ENCODE measurements around the gene PCSK2.

PCSK2 gene

DNA sequence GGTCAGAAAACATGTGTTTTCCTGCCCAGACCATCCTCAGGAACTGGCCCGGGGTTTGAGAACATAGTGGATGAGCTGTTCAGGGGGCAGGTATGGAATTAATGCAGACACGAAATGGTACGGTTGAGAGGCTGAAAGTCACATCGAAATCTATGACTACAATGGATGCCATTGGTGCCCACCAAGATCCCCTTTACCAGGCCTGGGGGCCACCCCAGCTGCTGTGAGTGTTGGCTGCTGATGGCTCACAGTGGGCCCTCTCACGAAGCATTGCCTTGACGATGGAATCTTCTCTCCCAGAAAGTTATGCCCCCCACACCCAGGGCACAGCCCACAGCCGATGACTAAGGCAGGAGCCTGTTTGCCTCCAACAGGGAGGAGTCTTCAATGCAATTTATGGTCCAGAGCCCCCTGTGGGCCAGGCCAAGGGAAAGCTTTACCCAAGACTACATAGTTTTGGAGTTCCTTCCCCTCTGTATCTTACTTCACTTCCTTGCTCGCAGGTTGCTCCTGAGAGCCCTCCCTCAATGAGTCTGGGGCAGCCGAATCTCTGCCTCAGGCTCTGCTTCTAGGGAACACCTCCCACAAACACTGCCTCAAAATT is 211.7 kb downstream of the PCSK2 start:
- Histone ChIP-seq H3K9me3 (replicated peaks; ENCODE audit: low read length) (no peaks in the 10 kb centered on the region), H3K4me2 (ENCODE audit: low read length) (no peak overlapping the region), H3K4me3 (ENCODE audit: low read length) (no peak overlapping the region), H3K27me3 (ENCODE audit: control insufficient read depth, insufficient read depth, low read length) (peaks cover 41% of the 10 kb centered on the region), H3K4me1 (ENCODE audit: control insufficient read depth, insufficient read depth, low read length) (no peaks in the 10 kb centered on the region), H3K9ac (ENCODE audit: low read depth, low read length) (no peak overlapping the region), H3K36me3 (ENCODE audit: insufficient read depth, low read length) (no peaks in the 10 kb centered on the region)

DNA sequence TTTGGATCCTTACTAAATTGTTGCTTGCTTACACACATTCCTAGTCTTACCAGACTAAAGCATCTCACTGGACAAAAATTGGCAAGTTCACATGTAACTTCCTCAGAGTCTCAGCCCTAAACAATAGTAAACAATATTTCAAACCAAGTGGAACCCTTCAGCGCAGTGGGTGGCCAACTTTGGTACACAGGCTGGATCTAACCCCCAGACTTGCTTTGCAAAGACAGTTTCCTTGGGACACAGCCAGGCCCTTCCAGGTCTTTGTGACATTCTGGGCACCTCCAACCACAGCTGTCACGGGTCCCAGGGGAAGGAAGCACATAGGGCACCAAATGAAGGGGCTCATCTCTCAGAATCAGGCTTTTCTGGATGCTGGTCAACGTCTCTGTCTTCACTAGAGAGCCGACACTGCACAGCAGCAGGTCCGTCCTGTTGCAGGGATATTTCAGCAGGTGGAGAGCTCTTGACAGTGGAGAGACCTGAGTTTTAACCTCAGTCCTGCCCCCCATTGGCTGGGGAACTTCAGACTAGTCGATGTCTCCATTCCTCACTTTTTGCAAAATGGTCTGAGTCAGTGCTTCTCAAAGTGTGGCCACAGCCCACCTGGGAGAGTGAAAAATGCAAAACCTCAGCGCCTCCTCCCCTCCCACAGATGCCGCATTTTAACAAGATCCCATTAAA is 212.9 kb downstream of the PCSK2 start:
- Histone ChIP-seq H3K27me3 (ENCODE audit: control insufficient read depth, insufficient read depth, low read length) (peaks cover 45% of the 10 kb centered on the region), H3K4me3 (ENCODE audit: low read length) (no peak overlapping the region), H3K9ac (ENCODE audit: low read depth, low read length) (no peak overlapping the region), H3K36me3 (ENCODE audit: insufficient read depth, low read length) (no peaks in the 10 kb centered on the region), H3K4me1 (ENCODE audit: control insufficient read depth, insufficient read depth, low read length) (no peaks in the 10 kb centered on the region), H3K9me3 (replicated peaks; ENCODE audit: low read length) (no peaks in the 10 kb centered on the region), H3K4me2 (ENCODE audit: low read length) (no peak overlapping the region)

DNA sequence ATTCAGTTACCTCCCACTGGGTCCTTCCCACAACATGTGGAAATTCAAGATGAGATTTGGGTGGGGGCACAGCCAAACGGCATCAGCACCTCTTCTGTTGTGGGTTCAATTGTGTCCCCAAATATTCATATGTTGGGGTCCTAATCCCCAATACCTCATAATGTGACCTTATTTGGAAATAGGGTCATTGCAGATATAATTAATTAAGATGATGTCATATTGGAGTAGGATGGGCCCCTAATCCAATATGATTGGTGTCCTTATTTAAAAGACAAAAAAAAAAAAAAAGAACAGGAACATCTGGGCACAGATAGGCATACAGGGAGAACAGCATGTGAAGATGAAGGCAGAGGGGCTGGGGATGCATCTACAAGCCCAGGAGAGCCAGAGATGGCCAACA is 214.9 kb downstream of the PCSK2 start:
- Histone ChIP-seq H3K4me1 (ENCODE audit: control insufficient read depth, insufficient read depth, low read length) (no peaks in the 10 kb centered on the region), H3K36me3 (ENCODE audit: insufficient read depth, low read length) (no peaks in the 10 kb centered on the region), H3K4me3 (ENCODE audit: low read length) (no peak overlapping the region), H3K9ac (ENCODE audit: low read depth, low read length) (no peak overlapping the region), H3K27me3 (ENCODE audit: control insufficient read depth, insufficient read depth, low read length) (peaks cover 55% of the 10 kb centered on the region), H3K4me2 (ENCODE audit: low read length) (no peak overlapping the region), H3K9me3 (replicated peaks; ENCODE audit: low read length) (no peaks in the 10 kb centered on the region)

GRCh38 chr20:17442588-17442987 is 215.7 kb downstream of the PCSK2 start:
- H3K9me3 ChIP-seq (replicated peaks; ENCODE audit: low read length): no peaks in the 10 kb centered on the region
- no peak overlapping the region for H3K9ac ChIP-seq (ENCODE audit: low read depth, low read length)
- H3K4me3 ChIP-seq (ENCODE audit: low read length): no peak overlapping the region
- no peak overlapping the region for H3K4me2 ChIP-seq (ENCODE audit: low read length)
- peaks cover 55% of the 10 kb centered on the region for H3K27me3 ChIP-seq (ENCODE audit: control insufficient read depth, insufficient read depth, low read length)
- no peaks in the 10 kb centered on the region for H3K4me1 ChIP-seq (ENCODE audit: control insufficient read depth, insufficient read depth, low read length)
- H3K36me3 ChIP-seq (ENCODE audit: insufficient read depth, low read length): no peaks in the 10 kb centered on the region

DNA sequence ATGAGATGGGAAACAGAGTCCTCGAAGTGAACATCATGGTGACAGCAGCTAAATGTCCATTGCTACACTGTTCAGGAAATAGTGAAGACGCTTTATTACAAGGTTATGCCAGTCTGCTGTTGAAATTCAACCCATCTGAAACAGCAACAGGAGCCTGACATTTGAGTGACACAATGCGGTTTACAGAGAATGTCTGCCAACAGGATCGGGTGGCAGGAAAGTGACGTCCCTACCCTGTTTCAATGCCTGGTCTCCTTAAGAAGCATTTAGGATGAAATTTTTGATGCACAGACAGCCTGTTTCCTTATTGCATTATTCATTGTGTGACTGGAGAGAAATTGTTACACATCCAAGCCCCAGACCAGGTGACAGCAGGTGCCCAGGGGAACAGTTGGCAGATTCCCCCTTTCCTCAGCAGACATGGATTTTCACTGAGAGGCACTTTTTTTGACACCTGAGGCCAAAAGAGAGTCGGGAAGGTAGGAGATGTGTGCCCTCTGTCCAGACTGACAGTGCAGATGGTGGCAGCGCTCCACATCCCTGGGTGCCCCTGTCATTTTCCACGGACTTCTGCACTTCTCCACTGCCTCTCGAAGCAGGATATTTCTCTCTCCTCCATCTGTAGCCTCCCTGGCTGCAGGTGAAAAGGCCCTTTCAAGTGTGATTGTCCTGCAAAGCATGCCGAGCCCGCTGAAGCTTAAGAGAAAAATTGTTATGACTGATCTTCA is 216.5 kb downstream of the PCSK2 start:
- Histone ChIP-seq H3K9me3 (replicated peaks; ENCODE audit: low read length) (no peaks in the 10 kb centered on the region), H3K4me3 (ENCODE audit: low read length) (no peak overlapping the region), H3K27me3 (ENCODE audit: control insufficient read depth, insufficient read depth, low read length) (peaks cover 55% of the 10 kb centered on the region), H3K9ac (ENCODE audit: low read depth, low read length) (no peak overlapping the region), H3K4me2 (ENCODE audit: low read length) (no peak overlapping the region), H3K4me1 (ENCODE audit: control insufficient read depth, insufficient read depth, low read length) (no peaks in the 10 kb centered on the region), H3K36me3 (ENCODE audit: insufficient read depth, low read length) (no peaks in the 10 kb centered on the region)

DNA sequence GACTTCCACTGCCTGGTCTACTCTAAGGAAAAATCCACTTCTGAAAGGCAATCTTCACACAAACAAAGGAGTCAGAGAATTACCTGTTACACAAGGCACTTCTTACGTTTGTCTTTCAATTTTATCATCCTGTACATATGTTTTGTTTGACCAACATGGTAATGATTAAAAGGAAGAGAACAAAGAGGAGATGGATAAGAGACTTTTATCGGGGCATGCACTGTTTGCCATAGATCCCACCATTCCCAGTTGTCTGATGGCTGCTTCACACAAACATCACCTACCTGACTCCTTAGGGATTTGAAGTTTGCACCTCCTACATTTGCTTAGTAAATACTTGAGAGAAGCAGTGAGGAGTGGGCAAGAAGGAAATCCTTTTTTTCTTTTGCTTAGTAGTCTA is 217.3 kb downstream of the PCSK2 start:
- Histone ChIP-seq H3K4me1 (ENCODE audit: control insufficient read depth, insufficient read depth, low read length) (no peaks in the 10 kb centered on the region), H3K9ac (ENCODE audit: low read depth, low read length) (no peak overlapping the region), H3K4me3 (ENCODE audit: low read length) (no peak overlapping the region), H3K4me2 (ENCODE audit: low read length) (no peak overlapping the region), H3K36me3 (ENCODE audit: insufficient read depth, low read length) (no peaks in the 10 kb centered on the region), H3K9me3 (replicated peaks; ENCODE audit: low read length) (no peaks in the 10 kb centered on the region), H3K27me3 (ENCODE audit: control insufficient read depth, insufficient read depth, low read length) (peaks cover 50% of the 10 kb centered on the region)

DNA sequence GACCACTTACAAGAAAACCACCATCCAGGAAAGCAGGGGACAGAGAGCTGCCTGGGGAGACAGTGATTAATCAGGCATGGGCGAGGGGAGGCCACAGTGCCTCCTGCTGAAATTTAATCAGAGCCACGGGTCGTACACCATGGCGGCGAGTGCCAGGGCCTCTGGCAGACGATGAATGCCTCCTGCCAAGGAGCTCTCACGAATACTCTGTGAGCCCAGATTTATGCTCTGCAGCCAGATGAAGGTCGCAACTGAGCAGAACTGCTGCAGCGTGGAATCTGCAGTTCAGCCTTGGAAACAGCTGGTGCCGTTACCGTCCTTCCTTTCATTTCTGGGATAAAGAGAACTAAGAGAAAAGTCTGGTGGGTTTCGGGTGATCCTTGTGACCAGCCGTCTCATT is 218.7 kb downstream of the PCSK2 start:
- Histone ChIP-seq H3K4me1 (ENCODE audit: control insufficient read depth, insufficient read depth, low read length) (no peaks in the 10 kb centered on the region), H3K27me3 (ENCODE audit: control insufficient read depth, insufficient read depth, low read length) (peaks cover 42% of the 10 kb centered on the region), H3K9me3 (replicated peaks; ENCODE audit: low read length) (no peaks in the 10 kb centered on the region), H3K4me2 (ENCODE audit: low read length) (no peak overlapping the region), H3K36me3 (ENCODE audit: insufficient read depth, low read length) (no peaks in the 10 kb centered on the region), H3K4me3 (ENCODE audit: low read length) (no peak overlapping the region), H3K9ac (ENCODE audit: low read depth, low read length) (no peak overlapping the region)

GRCh38 chr20:17446171-17446570 is 219.3 kb downstream of the PCSK2 start:
- Histone ChIP-seq H3K9ac (ENCODE audit: low read depth, low read length) (no peak overlapping the region), H3K4me2 (ENCODE audit: low read length) (no peak overlapping the region)

DNA sequence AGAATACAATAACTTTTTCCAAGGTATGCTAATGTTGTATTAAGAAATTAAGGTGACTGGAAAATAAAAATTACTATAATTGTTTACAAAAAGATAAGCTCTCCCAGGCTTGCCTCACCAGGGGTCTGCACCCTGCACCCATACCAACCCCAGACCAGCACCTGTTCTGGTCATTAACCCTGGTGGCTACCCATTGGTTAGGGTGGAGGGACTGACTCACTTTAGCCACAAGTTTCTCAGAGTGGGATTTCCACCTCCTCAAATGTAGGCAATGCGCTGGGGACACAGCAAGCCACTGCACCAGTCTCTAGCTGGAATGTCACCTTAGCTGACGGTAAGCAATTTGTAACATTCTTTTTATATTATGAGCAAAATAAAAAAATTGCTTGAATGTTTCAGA is 221.2 kb downstream of the PCSK2 start:
- Histone ChIP-seq H3K4me2 (ENCODE audit: low read length) (no peak overlapping the region), H3K4me1 (ENCODE audit: control insufficient read depth, insufficient read depth, low read length) (no peaks in the 10 kb centered on the region), H3K4me3 (ENCODE audit: low read length) (no peak overlapping the region), H3K27me3 (ENCODE audit: control insufficient read depth, insufficient read depth, low read length) (peaks cover 48% of the 10 kb centered on the region), H3K9ac (ENCODE audit: low read depth, low read length) (no peak overlapping the region), H3K9me3 (replicated peaks; ENCODE audit: low read length) (no peaks in the 10 kb centered on the region), H3K36me3 (ENCODE audit: insufficient read depth, low read length) (no peaks in the 10 kb centered on the region)

More at GRCh38 chr20:17446171-17446570, 219.3 kb downstream of the PCSK2 start:
- Histone ChIP-seq H3K9me3 (replicated peaks; ENCODE audit: low read length) (no peaks in the 10 kb centered on the region), H3K4me3 (ENCODE audit: low read length) (no peak overlapping the region), H3K27me3 (ENCODE audit: control insufficient read depth, insufficient read depth, low read length) (peaks cover 47% of the 10 kb centered on the region), H3K4me1 (ENCODE audit: control insufficient read depth, insufficient read depth, low read length) (no peaks in the 10 kb centered on the region), H3K36me3 (ENCODE audit: insufficient read depth, low read length) (no peaks in the 10 kb centered on the region)

DNA sequence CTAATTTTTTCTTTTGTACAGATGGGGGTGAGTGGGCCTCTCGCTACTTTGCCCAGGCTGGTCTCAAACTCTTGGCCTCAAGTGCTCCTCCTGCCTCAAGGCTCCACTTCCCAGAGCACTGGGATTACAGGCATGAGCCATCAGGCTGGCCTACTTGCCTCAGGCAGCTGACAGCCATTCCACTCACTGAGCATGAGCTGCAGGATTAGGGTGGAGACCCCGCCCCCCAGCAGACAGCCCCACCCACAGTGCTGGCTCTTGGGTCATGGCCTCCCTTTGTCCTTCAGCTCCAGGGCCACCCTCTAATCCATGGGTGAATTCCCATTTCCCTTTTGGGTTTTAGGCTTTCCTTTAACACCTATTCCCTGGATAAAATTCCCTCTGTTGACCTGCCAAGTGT is 222.2 kb downstream of the PCSK2 start:
- Histone ChIP-seq H3K36me3 (ENCODE audit: insufficient read depth, low read length) (no peaks in the 10 kb centered on the region), H3K9me3 (replicated peaks; ENCODE audit: low read length) (no peaks in the 10 kb centered on the region), H3K4me3 (ENCODE audit: low read length) (no peak overlapping the region), H3K27me3 (ENCODE audit: control insufficient read depth, insufficient read depth, low read length) (peaks cover 44% of the 10 kb centered on the region), H3K4me1 (ENCODE audit: control insufficient read depth, insufficient read depth, low read length) (no peaks in the 10 kb centered on the region), H3K4me2 (ENCODE audit: low read length) (no peak overlapping the region), H3K9ac (ENCODE audit: low read depth, low read length) (no peak overlapping the region)

DNA sequence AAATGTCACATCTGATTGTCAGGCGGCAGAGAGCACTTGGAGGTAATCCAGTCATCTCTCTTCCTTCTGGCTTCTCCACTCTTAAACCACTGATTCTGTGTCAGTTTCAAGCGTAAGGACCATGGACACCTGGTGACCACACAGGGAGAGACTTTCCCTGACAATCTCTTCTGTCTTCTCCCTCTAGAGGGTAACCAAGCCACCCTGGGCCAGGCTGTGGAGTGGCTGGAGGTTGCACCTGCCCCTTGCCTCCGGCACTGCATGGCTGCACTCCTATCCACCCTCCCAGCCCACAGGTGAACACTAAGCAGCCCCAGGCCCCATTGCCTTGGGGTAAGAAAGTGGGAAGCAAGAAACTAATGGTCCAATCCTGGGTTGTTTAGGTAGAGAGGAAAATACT is 225.6 kb downstream of the PCSK2 start:
- peaks cover 31% of the 10 kb centered on the region for H3K27me3 ChIP-seq (ENCODE audit: control insufficient read depth, insufficient read depth, low read length)
- no peaks in the 10 kb centered on the region for H3K9me3 ChIP-seq (replicated peaks; ENCODE audit: low read length)
- no peak overlapping the region for H3K9ac ChIP-seq (ENCODE audit: low read depth, low read length)
- no peaks in the 10 kb centered on the region for H3K4me1 ChIP-seq (ENCODE audit: control insufficient read depth, insufficient read depth, low read length)
- H3K4me2 ChIP-seq (ENCODE audit: low read length): no peak overlapping the region
- no peaks in the 10 kb centered on the region for H3K36me3 ChIP-seq (ENCODE audit: insufficient read depth, low read length)
- no peak overlapping the region for H3K4me3 ChIP-seq (ENCODE audit: low read length)
